ENCODE measurements around the gene CST5.

DNA sequence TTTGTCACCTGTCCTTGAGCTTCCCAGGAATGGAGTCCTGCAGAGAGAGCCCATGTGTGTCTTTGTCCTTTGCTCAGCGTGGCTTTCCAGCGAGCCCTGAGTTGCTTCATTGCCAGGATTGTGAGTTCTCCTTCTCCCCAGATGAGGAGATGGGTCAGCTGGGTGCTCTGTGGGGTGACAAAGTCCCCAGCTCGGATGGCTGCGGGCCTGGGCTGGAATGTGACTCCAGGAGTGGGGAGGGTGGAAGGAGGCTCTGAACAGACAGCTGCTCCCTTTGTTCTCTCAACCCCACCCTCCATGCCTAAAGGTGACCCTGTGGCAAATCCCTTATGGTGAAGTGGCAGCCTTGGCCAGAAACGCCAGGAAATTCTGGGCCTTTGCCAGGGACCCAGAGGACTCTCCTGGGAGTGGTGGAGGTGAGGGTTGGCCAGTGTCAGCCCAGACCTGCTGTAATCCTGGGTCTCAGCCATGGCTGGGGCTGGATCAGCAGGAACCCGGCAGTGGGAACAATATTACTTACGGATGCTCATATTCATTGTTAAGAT is 44.4 kb upstream of the CST5 start:
- TF ChIP-seq, protein P1, sequence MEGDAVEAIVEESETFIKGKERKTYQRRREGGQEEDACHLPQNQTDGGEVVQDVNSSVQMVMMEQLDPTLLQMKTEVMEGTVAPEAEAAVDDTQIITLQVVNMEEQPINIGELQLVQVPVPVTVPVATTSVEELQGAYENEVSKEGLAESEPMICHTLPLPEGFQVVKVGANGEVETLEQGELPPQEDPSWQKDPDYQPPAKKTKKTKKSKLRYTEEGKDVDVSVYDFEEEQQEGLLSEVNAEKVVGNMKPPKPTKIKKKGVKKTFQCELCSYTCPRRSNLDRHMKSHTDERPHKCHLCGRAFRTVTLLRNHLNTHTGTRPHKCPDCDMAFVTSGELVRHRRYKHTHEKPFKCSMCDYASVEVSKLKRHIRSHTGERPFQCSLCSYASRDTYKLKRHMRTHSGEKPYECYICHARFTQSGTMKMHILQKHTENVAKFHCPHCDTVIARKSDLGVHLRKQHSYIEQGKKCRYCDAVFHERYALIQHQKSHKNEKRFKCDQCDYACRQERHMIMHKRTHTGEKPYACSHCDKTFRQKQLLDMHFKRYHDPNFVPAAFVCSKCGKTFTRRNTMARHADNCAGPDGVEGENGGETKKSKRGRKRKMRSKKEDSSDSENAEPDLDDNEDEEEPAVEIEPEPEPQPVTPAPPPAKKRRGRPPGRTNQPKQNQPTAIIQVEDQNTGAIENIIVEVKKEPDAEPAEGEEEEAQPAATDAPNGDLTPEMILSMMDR (IDR thresholded peaks at IDR 0.05 in 2 of 3, conservative IDR thresholded peaks at IDR 0.05 in 1 of 3; ENCODE audit: borderline replicate concordance in 1 of 3, insufficient read depth in 1 of 3, low read depth in 2 of 3, low read length in 2 of 3): no peak
- TF ChIP-seq EZH2 (IDR thresholded peaks at IDR 0.05) (no peak), JUND (IDR thresholded peaks at IDR 0.05) (no peak), POLR2AphosphoS5 (IDR thresholded peaks at IDR 0.05; ENCODE audit: low read depth, low read length) (no peak), SP1 (IDR thresholded peaks at IDR 0.05; ENCODE audit: low read depth) (no peak), SRF (IDR thresholded peaks at IDR 0.05; ENCODE audit: low read depth) (no peak), EGR1 (IDR thresholded peaks at IDR 0.05; ENCODE audit: low read depth) (no peak), EZH2phosphoT487 (IDR thresholded peaks at IDR 0.05; ENCODE audit: borderline replicate concordance) (no peak), ZFX (IDR thresholded peaks at IDR 0.05) (no peak), SIN3A (IDR thresholded peaks at IDR 0.05; ENCODE audit: low read depth) (no peak), POLR2A (IDR thresholded peaks at IDR 0.05; ENCODE audit: borderline replicate concordance, extremely low read depth, insufficient read depth, insufficient read length) (no peak), RAD21 (IDR thresholded peaks at IDR 0.05; ENCODE audit: low read depth) (no peak)
- TF ChIP-seq, protein P2, sequence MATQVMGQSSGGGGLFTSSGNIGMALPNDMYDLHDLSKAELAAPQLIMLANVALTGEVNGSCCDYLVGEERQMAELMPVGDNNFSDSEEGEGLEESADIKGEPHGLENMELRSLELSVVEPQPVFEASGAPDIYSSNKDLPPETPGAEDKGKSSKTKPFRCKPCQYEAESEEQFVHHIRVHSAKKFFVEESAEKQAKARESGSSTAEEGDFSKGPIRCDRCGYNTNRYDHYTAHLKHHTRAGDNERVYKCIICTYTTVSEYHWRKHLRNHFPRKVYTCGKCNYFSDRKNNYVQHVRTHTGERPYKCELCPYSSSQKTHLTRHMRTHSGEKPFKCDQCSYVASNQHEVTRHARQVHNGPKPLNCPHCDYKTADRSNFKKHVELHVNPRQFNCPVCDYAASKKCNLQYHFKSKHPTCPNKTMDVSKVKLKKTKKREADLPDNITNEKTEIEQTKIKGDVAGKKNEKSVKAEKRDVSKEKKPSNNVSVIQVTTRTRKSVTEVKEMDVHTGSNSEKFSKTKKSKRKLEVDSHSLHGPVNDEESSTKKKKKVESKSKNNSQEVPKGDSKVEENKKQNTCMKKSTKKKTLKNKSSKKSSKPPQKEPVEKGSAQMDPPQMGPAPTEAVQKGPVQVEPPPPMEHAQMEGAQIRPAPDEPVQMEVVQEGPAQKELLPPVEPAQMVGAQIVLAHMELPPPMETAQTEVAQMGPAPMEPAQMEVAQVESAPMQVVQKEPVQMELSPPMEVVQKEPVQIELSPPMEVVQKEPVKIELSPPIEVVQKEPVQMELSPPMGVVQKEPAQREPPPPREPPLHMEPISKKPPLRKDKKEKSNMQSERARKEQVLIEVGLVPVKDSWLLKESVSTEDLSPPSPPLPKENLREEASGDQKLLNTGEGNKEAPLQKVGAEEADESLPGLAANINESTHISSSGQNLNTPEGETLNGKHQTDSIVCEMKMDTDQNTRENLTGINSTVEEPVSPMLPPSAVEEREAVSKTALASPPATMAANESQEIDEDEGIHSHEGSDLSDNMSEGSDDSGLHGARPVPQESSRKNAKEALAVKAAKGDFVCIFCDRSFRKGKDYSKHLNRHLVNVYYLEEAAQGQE (IDR thresholded peaks at IDR 0.05; ENCODE audit: low read depth): no peak
- TF ChIP-seq, protein P3, sequence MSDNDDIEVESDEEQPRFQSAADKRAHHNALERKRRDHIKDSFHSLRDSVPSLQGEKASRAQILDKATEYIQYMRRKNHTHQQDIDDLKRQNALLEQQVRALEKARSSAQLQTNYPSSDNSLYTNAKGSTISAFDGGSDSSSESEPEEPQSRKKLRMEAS (IDR thresholded peaks at IDR 0.05): no peak

All from HCT116 (cell line).